ENCODE measurements around the gene SCUBE2.

SCUBE2 gene

DNA sequence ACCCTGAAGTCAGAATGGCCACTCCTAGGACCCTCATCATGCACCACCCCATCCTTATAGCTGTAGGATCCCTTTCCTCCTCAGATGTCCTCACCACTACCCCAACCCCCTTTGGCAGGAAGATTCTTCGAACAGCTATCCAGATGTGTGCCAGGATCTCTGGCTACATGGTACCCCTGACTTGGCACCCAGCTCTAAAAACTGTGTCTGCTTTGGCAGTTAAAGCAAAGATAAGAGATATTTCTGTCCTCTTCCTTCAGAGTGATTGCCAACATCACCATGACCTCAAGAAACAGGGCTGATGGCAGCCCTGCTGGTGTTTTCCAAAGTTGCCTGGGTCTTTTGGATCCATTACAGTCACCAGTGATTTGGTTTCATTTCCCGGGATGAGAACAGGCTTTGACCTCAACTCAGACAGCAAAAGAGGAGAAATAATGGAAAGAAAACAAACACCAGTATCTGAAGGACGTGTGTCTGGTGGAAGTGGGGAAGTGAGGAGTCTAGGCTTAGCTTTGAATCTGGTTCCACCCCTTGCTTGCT, 83.3 kb downstream of the SCUBE2 start:
- in situ Hi-C loops (cut with HindIII; ENCODE audit: low sequenced_read_pairs) = no loop called here

DNA sequence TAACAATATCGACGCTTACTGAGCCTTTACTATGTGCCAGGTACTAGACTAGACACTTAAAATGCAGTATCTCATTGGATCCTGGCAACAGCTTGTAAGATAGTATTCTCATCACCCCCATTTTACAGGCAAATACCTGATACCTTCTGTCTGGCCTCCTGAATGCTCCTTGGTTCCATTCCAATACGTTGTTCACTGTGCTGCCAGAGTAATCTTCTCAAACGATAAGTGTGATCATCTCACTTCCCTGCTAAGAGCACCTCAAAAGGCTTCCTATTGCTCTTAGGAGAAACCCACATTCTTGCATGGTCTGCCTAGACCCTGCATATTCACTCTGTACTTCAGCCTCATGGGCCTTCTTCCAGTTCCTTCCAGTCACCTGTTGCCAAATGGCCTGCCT, 86.3 kb downstream of the SCUBE2 start:
- no peak overlapping the region for H3K4me3 ChIP-seq (ENCODE audit: low read depth, low read length)
- in situ Hi-C loops (cut with HindIII; ENCODE audit: low sequenced_read_pairs) = no loop called here
- no peak for DNase-seq (ENCODE audit: low read depth, low spot score)
- TF ChIP-seq, protein P1, sequence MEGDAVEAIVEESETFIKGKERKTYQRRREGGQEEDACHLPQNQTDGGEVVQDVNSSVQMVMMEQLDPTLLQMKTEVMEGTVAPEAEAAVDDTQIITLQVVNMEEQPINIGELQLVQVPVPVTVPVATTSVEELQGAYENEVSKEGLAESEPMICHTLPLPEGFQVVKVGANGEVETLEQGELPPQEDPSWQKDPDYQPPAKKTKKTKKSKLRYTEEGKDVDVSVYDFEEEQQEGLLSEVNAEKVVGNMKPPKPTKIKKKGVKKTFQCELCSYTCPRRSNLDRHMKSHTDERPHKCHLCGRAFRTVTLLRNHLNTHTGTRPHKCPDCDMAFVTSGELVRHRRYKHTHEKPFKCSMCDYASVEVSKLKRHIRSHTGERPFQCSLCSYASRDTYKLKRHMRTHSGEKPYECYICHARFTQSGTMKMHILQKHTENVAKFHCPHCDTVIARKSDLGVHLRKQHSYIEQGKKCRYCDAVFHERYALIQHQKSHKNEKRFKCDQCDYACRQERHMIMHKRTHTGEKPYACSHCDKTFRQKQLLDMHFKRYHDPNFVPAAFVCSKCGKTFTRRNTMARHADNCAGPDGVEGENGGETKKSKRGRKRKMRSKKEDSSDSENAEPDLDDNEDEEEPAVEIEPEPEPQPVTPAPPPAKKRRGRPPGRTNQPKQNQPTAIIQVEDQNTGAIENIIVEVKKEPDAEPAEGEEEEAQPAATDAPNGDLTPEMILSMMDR (IDR thresholded peaks at IDR 0.05; ENCODE audit: low read depth, low read length) = no peak

More for the DNA sequence above, 83.3 kb downstream of the SCUBE2 start:
- no peak for DNase-seq (ENCODE audit: low read depth, low spot score)
- TF ChIP-seq, protein P1 (IDR thresholded peaks at IDR 0.05; ENCODE audit: low read depth, low read length) = no peak
- H3K4me3 ChIP-seq (ENCODE audit: low read depth, low read length) = no peak overlapping the region

DNA sequence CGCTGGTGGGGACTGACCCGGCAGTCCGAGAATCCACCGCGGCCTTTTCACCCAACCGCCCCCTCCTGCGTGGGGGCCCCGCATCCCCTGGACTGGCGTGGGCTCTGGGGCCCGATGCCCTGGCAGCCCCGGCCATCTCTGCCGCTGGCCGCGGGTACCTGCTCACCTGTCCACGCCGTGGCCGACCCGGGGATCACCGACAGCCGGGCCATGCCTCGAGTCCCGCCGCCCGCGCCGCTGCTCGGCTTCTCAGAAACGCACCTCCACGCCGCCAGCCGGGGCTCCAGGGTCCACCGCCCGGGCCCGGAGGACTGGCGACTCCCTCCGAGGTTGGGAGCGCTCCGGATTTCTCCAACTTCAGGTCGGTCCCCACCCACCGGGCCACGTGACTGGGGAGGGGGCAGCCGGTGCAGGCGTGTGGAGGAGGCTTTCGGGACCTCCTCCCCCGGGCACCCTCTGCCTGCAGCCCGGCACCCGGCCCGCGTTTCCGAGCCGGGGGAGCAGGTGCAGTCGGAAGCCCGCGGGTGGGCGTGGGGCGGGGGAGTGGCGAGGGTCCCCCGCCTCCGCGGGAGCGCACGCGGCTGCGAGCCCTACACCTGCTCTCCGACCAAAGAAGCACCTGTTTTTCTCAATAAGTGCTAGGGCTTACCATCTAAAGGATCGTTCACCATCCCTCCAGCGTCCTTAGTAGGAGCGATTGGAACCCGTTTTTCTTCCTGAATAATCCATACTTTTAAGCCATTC, 87.0 kb downstream of the SCUBE2 start:
- no peak for DNase-seq (ENCODE audit: low read depth, low spot score)
- TF ChIP-seq, protein P1 (IDR thresholded peaks at IDR 0.05; ENCODE audit: low read depth, low read length) = no peak
- H3K4me3 ChIP-seq (ENCODE audit: low read depth, low read length) = peak overlapping the region; percentile 37
- in situ Hi-C loops (cut with HindIII; ENCODE audit: low sequenced_read_pairs) = no loop called here

DNA sequence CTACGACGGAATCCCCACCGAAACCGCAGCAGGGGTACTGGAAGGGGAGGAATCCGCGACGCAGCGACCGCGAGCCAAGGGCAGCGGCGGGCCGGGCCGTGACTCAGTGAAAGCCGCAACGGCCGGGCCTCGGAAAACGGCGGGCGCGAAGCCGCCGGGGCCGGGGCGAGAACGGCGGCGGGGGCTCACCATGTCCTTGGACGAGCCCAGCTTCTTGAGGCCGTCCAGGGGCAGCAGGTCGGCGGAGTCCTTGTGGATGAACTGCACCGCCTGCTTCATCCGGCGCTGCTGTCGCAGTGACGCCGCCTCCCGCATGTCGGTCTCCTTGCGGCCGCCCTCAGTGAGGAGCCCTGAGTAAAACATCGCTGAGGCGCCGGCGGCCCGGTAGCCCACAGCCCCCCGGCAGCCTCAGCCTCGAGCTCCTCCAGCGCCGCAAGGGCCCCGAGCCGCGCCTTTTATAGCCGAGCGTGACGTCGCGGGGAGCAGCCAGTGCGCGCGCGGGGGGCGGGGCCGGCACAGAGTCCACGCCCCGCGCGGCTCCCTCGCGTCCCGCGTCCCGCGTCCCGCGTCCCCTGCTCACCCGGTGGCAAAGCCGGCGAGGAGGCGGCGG, 87.7 kb downstream of the SCUBE2 start, which contains the start of gene NRIP3:
Gene NRIP3, minus strand, starts transcription at position 429 of the 610 bp plus-strand sequence. Its CDS starts 66 bp downstream, at position 363.
- in situ Hi-C loops (cut with HindIII; ENCODE audit: low sequenced_read_pairs) = no loop called here
- TF ChIP-seq, protein P1 (IDR thresholded peaks at IDR 0.05; ENCODE audit: low read depth, low read length) = no peak
- peak; percentile 58 for DNase-seq (ENCODE audit: low read depth, low spot score)

DNA sequence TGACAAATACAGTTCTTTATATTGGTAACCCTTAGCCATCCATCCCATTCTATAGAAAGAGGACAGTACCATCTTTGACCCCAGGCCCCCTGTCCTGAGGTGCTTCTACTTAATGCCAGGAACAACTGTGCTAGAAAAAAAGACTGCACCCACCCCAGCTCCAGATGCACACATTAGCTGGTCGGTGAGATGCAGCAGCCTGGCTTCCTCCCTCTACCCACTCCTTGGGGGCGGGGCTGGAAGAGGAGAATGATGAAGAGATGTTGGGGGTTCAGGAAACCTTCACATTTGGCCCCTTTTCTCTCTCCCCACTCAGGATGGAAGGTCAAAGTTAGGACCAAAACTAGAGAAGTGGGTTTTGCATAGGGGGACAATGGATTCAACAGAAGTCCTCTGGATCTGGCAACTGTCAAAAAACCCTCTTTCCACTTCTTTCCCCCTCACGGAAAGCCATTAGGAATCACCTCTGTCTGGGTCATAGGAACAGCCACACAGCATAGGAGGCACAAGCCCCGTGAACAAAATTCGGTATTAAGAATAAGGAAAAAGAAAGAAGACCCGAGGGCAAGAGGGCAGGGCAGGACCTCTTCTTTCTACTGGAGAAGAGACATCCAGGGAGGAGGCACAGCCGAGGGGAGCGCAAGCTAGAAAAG, 88.4 kb downstream of the SCUBE2 start:
- TF ChIP-seq, protein P1 (IDR thresholded peaks at IDR 0.05; ENCODE audit: low read depth, low read length) = no peak
- no peak for DNase-seq (ENCODE audit: low read depth, low spot score)
- in situ Hi-C loops (cut with HindIII; ENCODE audit: low sequenced_read_pairs) = no loop called here
- peak overlapping the region; percentile 48 for H3K4me3 ChIP-seq (ENCODE audit: low read depth, low read length)

More for the DNA sequence above, 87.7 kb downstream of the SCUBE2 start, which contains the start of gene NRIP3:
- H3K4me3 ChIP-seq (ENCODE audit: low read depth, low read length) = peak within 1 kb of the TSS; percentile 48

DNA sequence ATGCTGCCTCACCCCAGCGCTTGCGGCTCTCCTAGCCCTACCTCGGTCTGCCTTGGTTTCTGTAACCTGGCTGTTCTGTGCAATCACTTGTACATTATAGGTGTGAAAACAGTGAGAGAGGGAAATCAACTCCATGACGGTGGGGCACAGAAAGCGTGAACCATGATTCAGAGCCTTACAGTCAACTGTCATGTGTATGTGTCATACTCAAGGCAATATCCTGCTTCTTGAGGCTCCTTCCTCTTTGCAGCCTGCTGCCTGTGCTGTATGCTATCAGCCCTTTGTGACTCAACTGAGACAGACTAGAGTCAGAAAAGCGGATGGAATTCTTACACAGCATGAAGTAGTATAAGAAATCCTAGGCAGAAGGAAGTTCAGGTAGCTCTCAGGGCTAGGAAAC, 89.7 kb downstream of the SCUBE2 start:
- TF ChIP-seq, protein P1 (IDR thresholded peaks at IDR 0.05; ENCODE audit: low read depth, low read length) = no peak
- in situ Hi-C loops (cut with HindIII; ENCODE audit: low sequenced_read_pairs) = no loop called here
- H3K4me3 ChIP-seq (ENCODE audit: low read depth, low read length) = no peak overlapping the region
- peak; percentile 84 for DNase-seq (ENCODE audit: low read depth, low spot score)

All from astrocyte of the spinal cord (primary cell).